IPS-20b (cell line): ENCODE data around the gene CPXM2.

Source experiments
- H3K27ac ChIP-seq: one replicate; pipeline ENCODE4 v1.5.1; 2013; ENCODE audit warnings: low read length
- H3K27me3 ChIP-seq: 2 replicates; pipeline ENCODE4 v1.6.1; 2013; ENCODE audit warnings: mild to moderate bottlenecking, low read length, inconsistent platforms; ENCODE audit not compliant: insufficient read depth
- H3K36me3 ChIP-seq: 2 replicates; pipeline ENCODE4 v1.6.1; 2013; ENCODE audit warnings: low read depth, mild to moderate bottlenecking, inconsistent platforms, low read length, moderate library complexity; ENCODE audit not compliant: insufficient read depth
- H3K4me1 ChIP-seq: 2 replicates; pipeline ENCODE4 v1.6.1; 2013; ENCODE audit warnings: mild to moderate bottlenecking, control low read depth, inconsistent platforms, low read length, moderate library complexity; ENCODE audit not compliant: insufficient read depth
- H3K4me3 ChIP-seq: 2 replicates; pipeline ENCODE4 v1.5.1; 2013; ENCODE audit warnings: mild to moderate bottlenecking, low read length, inconsistent platforms
- H3K9ac ChIP-seq: 2 replicates; pipeline ENCODE4 v1.6.1; 2013; ENCODE audit warnings: low read depth, mild to moderate bottlenecking, inconsistent platforms, low read length, moderate library complexity
- H3K9me3 ChIP-seq: 2 replicates; pipeline ENCODE4 v1.6.1; 2013; ENCODE audit warnings: mild to moderate bottlenecking, low read depth, low read length, inconsistent platforms; ENCODE audit not compliant: insufficient read depth

The CPXM2 gene

DNA sequence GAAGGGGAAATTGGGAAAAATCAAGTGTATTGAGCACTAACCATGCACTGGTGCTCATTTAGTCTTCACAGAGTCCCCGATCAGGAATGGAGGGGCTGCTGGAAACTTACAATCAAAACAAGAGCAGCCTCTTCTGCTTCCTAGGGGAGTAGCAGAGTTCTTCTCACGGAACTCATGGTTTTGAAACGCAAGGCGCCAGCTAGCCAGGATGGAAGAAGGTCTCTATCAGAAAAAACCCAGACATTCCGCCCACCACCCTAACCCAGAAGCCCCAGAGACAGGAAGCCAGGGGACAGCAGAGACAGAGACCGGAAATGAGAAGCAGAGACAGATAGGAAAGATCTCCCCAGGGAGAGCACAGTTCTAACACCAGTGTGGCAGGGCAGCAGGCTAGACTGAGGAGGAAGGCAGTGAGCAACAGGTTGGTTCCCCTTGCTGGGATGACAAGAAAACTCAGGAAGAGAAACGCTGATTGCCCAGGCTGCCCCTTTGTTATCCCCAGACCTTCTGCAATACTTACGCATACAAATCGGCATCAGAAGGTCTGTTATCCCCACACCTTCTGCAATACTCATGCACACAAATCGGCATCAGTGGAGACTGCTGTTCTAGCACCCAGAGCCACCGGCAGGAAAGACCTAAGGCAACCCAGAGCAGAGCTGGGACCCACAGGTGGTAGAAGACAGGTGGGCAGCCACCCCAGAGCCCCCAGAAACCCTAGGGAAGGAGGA is 99.2 kb downstream of the CPXM2 start:
- Histone ChIP-seq H3K4me3 (no peak overlapping the region), H3K4me1 (peaks cover 4% of the 10 kb centered on the region; the same call in 1 of the 2 replicates), H3K36me3 (no peaks in the 10 kb centered on the region), H3K9ac (no peak overlapping the region), H3K27me3 (no peaks in the 10 kb centered on the region), H3K9me3 (peaks cover 5% of the 10 kb centered on the region; the same call in 1 of the 2 replicates), H3K27ac (no peak overlapping the region)

DNA sequence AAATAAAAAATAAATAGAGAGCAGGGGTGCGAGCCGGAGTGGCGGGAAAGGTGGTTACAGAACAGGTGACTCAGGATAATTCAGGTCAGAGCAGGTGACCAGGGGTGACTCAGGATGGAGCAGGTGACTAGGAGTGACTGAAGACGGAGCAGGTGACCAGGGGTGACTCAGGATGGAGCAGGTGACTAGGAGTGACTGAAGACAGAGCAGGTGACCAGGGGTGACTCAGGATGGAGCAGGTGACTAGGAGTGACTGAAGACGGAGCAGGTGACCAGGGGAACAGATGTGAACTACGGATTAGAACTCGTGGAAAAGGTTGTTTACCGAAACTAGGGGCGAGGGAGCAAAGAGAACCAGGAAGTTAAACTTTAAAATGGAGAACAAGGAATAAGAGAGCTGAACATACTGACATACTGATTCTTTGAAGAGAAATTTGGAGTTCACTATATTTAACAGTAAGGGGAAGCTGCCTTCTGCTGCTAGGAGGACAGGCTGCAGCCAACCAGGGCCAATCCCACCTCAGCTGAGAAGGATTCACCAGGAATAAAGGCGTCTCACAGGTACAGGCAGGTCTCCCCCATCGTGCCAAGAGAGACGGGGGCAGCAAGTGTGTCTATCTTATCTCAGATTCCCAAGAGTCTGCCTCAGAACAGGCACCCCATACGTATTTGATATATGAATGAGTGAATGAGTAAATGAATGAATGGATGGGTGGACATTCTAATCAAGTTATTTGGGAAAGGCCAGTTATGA is 101.3 kb downstream of the CPXM2 start:
- Histone ChIP-seq H3K9me3 (peaks cover 5% of the 10 kb centered on the region; the same call in 1 of the 2 replicates), H3K9ac (no peak overlapping the region), H3K4me3 (no peak overlapping the region), H3K4me1 (no peaks in the 10 kb centered on the region), H3K27me3 (no peaks in the 10 kb centered on the region), H3K36me3 (no peaks in the 10 kb centered on the region), H3K27ac (no peak overlapping the region)

GRCh38 chr10:123788981-123789380 is 102.6 kb downstream of the CPXM2 start:
- H3K27me3 ChIP-seq: peaks cover 5% of the 10 kb centered on the region; the same call in 1 of the 2 replicates
- no peak overlapping the region for H3K4me3 ChIP-seq
- H3K36me3 ChIP-seq: no peaks in the 10 kb centered on the region
- no peak overlapping the region for H3K27ac ChIP-seq
- H3K9me3 ChIP-seq: peaks cover 5% of the 10 kb centered on the region; the same call in 1 of the 2 replicates
- 0 out of 2 replicates have a peak, but pooled peaks cover under 1% of the 10 kb centered on the region for H3K4me1 ChIP-seq
- H3K9ac ChIP-seq: no peak overlapping the region

- H3K27me3 ChIP-seq: peaks cover 15% of the 10 kb centered on the region
- H3K27ac ChIP-seq: no peak overlapping the region
- no peak overlapping the region for H3K9ac ChIP-seq
- no peaks in the 10 kb centered on the region for H3K36me3 ChIP-seq
- no peak overlapping the region for H3K4me3 ChIP-seq
- peaks cover 5% of the 10 kb centered on the region; the same call in 1 of the 2 replicates for H3K9me3 ChIP-seq
- H3K4me1 ChIP-seq: peaks cover 12% of the 10 kb centered on the region
Measured at GRCh38 chr10:123787566-123787965, 104.0 kb downstream of the CPXM2 start.

- H3K36me3 ChIP-seq: no peaks in the 10 kb centered on the region
- peaks cover 17% of the 10 kb centered on the region for H3K4me1 ChIP-seq
- peaks cover 5% of the 10 kb centered on the region; the same call in 1 of the 2 replicates for H3K9me3 ChIP-seq
- peaks cover 15% of the 10 kb centered on the region for H3K27me3 ChIP-seq
- H3K27ac ChIP-seq: no peak overlapping the region
- H3K4me3 ChIP-seq: no peak overlapping the region
- no peak overlapping the region for H3K9ac ChIP-seq
Measured at GRCh38 chr10:123786896-123787295, 104.7 kb downstream of the CPXM2 start.

- Histone ChIP-seq H3K36me3 (no peaks in the 10 kb centered on the region), H3K27me3 (peaks cover 20% of the 10 kb centered on the region), H3K27ac (no peak overlapping the region), H3K4me3 (no peak overlapping the region), H3K4me1 (peaks cover 23% of the 10 kb centered on the region), H3K9ac (no peak overlapping the region), H3K9me3 (peaks cover 5% of the 10 kb centered on the region; the same call in 1 of the 2 replicates)
Measured at GRCh38 chr10:123786306-123786705, 105.3 kb downstream of the CPXM2 start.

GRCh38 chr10:123784646-123785045 is 107.0 kb downstream of the CPXM2 start:
- H3K27ac ChIP-seq: no peak overlapping the region
- H3K9ac ChIP-seq: no peak overlapping the region
- peaks cover 37% of the 10 kb centered on the region for H3K27me3 ChIP-seq
- peaks cover 5% of the 10 kb centered on the region; the same call in 1 of the 2 replicates for H3K9me3 ChIP-seq
- peaks cover 32% of the 10 kb centered on the region for H3K4me1 ChIP-seq
- H3K4me3 ChIP-seq: no peak overlapping the region
- H3K36me3 ChIP-seq: no peaks in the 10 kb centered on the region

DNA sequence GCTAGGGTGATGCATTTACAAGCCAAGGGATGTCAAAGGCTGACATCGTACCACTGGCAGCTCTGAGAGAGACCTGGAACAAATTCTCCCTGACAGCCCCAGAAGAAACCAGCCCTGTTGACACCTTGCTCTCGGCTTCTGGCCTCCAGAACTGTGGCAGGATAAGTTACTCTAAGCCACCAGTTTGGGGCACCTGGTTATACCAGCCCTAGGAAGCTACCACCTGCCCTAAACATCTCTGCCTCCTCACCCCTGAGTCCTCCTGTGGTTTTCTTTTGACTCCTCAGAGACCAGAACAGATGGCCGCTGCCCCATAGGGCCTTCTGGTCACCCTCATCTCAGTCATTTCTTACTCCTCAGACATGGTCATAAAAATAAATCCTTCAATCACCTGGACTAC is 107.4 kb downstream of the CPXM2 start:
- Histone ChIP-seq H3K9ac (no peak overlapping the region), H3K9me3 (peaks cover 1% of the 10 kb centered on the region; the same call in 1 of the 2 replicates), H3K4me3 (no peak overlapping the region), H3K4me1 (peaks cover 37% of the 10 kb centered on the region), H3K27me3 (peaks cover 38% of the 10 kb centered on the region), H3K36me3 (no peaks in the 10 kb centered on the region), H3K27ac (no peak overlapping the region)

- no peak overlapping the region for H3K4me3 ChIP-seq
- H3K9me3 ChIP-seq: no peaks in the 10 kb centered on the region
- H3K4me1 ChIP-seq: peaks cover 45% of the 10 kb centered on the region
- no peaks in the 10 kb centered on the region for H3K36me3 ChIP-seq
- no peak overlapping the region for H3K27ac ChIP-seq
- H3K9ac ChIP-seq: no peak overlapping the region
- peaks cover 38% of the 10 kb centered on the region for H3K27me3 ChIP-seq
Measured at GRCh38 chr10:123783296-123783695, 108.3 kb downstream of the CPXM2 start.

- Histone ChIP-seq H3K4me1 (peaks cover 45% of the 10 kb centered on the region), H3K27ac (no peak overlapping the region), H3K9me3 (no peaks in the 10 kb centered on the region), H3K36me3 (no peaks in the 10 kb centered on the region), H3K9ac (no peak overlapping the region), H3K4me3 (no peak overlapping the region), H3K27me3 (peaks cover 38% of the 10 kb centered on the region)
Measured at GRCh38 chr10:123782549-123782948, 109.1 kb downstream of the CPXM2 start.

DNA sequence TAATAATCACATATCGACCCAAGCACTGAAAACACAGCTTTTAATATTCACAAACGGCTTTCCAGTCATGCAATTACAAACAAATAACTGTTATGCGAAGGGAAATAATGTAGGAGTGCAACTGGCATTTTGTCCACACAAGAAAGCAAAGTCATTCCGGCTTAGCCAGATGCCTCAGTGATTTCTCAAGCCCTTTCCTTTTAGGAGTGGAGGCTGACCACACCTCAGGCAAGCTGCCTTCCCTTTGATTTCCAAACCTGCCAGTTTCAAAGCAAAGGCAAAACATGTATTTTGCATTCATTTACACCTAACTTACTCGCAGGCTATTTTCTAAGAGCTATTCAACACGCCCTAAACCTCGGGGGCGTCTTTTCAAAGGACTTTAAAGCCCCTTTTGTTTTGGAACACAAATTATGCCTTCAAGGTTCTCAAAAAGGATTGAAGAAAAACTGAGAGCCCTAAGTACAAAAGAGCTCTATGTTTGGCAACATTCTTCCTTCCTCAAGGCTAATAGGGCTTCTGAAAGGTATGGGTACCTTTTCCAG is 109.6 kb downstream of the CPXM2 start:
- Histone ChIP-seq H3K36me3 (no peaks in the 10 kb centered on the region), H3K4me1 (peaks cover 45% of the 10 kb centered on the region), H3K9me3 (no peaks in the 10 kb centered on the region), H3K9ac (no peak overlapping the region), H3K27me3 (peaks cover 38% of the 10 kb centered on the region), H3K4me3 (peak overlapping the region; percentile 27; the same call in 1 of the 2 replicates), H3K27ac (no peak overlapping the region)
